Tibial nerve (tissue), 4 donors: ENCODE data around the gene DEFB129. TPM values are rescaled to one million over a fixed set of nuclear protein-coding genes. Genes with fewer than 3 reads are reported as not detected.

Source experiments
- DNase-seq, 2 donors: peaks; one replicate each; pipeline ENCODE4 v3.0.0-alpha.2; 2019; ENCODE audit warnings: low spot score in 2 of 2
- H3K27ac ChIP-seq, 4 donors: fragments of 200-600 bp; sonication (generic) in 3 of 4; one replicate each; pipeline ENCODE4 v1.5.1; 2017 to 2019; ENCODE audit warnings: mild to moderate bottlenecking in 1 of 4
- H3K27me3 ChIP-seq, 2 donors: fragments of 200-600 bp; sonication (generic) in 1 of 2; one replicate each; pipeline versions ENCODE4 v1.5.1 to v1.6.0; 2017 to 2019
- H3K36me3 ChIP-seq, 3 donors: fragments of 200-600 bp; sonication (generic); one replicate each; pipeline ENCODE4 v1.5.1; 2018 to 2019
- H3K4me1 ChIP-seq, 4 donors: fragments of 200-600 bp; sonication (generic) in 3 of 4; one replicate each; pipeline ENCODE4 v1.5.1; 2017 to 2019
- H3K4me3 ChIP-seq, 4 donors: fragments of 200-600 bp; sonication (generic) in 3 of 4; one replicate each; pipeline ENCODE4 v1.5.1; 2017 to 2019; ENCODE audit warnings: mild to moderate bottlenecking in 1 of 4, moderate library complexity in 1 of 4
- H3K9me3 ChIP-seq, 4 donors: fragments of 200-600 bp; sonication (generic) in 3 of 4; one replicate each; pipeline ENCODE4 v1.5.1; 2017 to 2019
- CTCF ChIP-seq, 5 experiments: fragments of 200-600 bp in 3 of 5; fragments of 450-650 bp in 2 of 5; sonication (generic) in 3 of 5; IDR thresholded peaks; one replicate each; pipeline ENCODE4 v1.5.1; 2016 to 2019; ENCODE audit warnings: antibody characterized with exemption in 5 of 5, mild to moderate bottlenecking in 3 of 5, moderate library complexity in 2 of 5
- EP300 ChIP-seq, 2 donors: sonication (generic); formaldehyde crosslinking; IDR thresholded peaks; one replicate each; pipeline ENCODE4 v1.6.1; 2017; ENCODE audit warnings: antibody characterized with exemption in 2 of 2, mild to moderate bottlenecking in 1 of 2
- POLR2A ChIP-seq, 2 donors: fragments of 450-650 bp; IDR thresholded peaks; one replicate each; pipeline ENCODE4 v1.6.1; 2017; ENCODE audit warnings: antibody characterized with exemption in 2 of 2, mild to moderate bottlenecking in 2 of 2, moderate library complexity in 2 of 2
- WGBS, 2 donors: methylation state at CpG; one replicate each; pipeline ENCODE4 v1.1.5; 2018; 5-methylcytosine and 5-hydroxymethylcytosine counted together
- total RNA-seq, 4 donors: library from RNA; depleted of rRNA; stranded (reverse); fragments of >200 nt; gene quantifications; one replicate each; pipeline ENCODE4 v1.1.0, GENCODE V29; 2016

The DEFB129 gene
- total RNA-seq, 4 donors from 2014 or later, result not detected

DNA sequence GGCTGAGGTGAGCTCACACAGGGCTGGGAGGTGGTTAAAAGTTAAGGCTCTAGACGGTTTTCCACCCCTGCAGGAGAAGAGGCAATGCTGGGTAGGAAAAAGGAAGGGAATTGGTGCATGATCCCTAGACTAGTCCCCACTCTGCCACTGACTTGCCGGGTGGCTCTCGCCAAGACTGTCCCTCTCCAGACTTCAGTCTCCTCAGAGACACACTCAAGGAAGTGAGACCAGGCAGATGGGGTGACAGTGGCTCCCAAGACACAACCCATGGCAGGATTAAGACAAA, 50.4 kb downstream of the DEFB129 start:
- no peaks in the 10 kb centered on the region for H3K9me3 ChIP-seq
- DNase-seq, result no peak
- 36 to 50% methylated on average over 3 of the region's 3 CpGs for WGBS, 2 donors
- no peak overlapping the region for H3K4me3 ChIP-seq
- no peaks in the 10 kb centered on the region for H3K4me1 ChIP-seq
- no peaks in the 10 kb centered on the region for H3K27me3 ChIP-seq
- no peak overlapping the region for H3K27ac ChIP-seq
- H3K36me3 ChIP-seq, result peaks cover 0 to 66% (median 0%) of the 10 kb centered on the region in 3 donors
- TF ChIP-seq POLR2A (IDR thresholded peaks at IDR 0.05), result no peak
- TF ChIP-seq EP300 (IDR thresholded peaks at IDR 0.05), result no peak
- TF ChIP-seq CTCF (IDR thresholded peaks at IDR 0.05), result no peak

DNA sequence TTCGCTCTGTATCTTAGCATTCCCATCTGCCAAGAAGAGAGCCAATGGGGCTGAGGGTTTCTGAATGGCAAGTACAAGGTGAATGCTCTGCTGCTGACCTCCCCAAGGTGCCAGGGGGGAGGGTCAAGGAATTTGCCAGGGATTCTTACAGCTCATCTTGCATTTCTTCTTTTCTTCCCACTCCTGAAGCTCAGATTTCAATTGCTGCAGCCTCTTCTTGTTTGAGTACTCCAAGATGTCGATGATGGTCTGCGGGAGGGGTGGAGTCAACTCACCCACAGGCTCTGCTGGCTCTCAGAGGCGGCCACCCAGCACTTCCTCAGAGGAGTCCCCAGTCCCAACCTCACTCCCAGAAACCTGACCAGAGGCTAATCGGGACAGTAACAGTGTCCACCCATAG, 51.1 kb downstream of the DEFB129 start:
- H3K4me3 ChIP-seq, result no peak overlapping the region
- no peaks in the 10 kb centered on the region for H3K4me1 ChIP-seq
- TF ChIP-seq CTCF (IDR thresholded peaks at IDR 0.05) (no peak), EP300 (IDR thresholded peaks at IDR 0.05) (no peak), POLR2A (IDR thresholded peaks at IDR 0.05) (no peak)
- H3K9me3 ChIP-seq, result no peaks in the 10 kb centered on the region
- 72 to 75% methylated on average over 5 of the region's 5 CpGs for WGBS, 2 donors
- peaks cover 0 to 66% (median 0%) of the 10 kb centered on the region in 3 donors for H3K36me3 ChIP-seq
- H3K27me3 ChIP-seq, result no peaks in the 10 kb centered on the region
- DNase-seq, result no peak
- no peak overlapping the region for H3K27ac ChIP-seq

DNA sequence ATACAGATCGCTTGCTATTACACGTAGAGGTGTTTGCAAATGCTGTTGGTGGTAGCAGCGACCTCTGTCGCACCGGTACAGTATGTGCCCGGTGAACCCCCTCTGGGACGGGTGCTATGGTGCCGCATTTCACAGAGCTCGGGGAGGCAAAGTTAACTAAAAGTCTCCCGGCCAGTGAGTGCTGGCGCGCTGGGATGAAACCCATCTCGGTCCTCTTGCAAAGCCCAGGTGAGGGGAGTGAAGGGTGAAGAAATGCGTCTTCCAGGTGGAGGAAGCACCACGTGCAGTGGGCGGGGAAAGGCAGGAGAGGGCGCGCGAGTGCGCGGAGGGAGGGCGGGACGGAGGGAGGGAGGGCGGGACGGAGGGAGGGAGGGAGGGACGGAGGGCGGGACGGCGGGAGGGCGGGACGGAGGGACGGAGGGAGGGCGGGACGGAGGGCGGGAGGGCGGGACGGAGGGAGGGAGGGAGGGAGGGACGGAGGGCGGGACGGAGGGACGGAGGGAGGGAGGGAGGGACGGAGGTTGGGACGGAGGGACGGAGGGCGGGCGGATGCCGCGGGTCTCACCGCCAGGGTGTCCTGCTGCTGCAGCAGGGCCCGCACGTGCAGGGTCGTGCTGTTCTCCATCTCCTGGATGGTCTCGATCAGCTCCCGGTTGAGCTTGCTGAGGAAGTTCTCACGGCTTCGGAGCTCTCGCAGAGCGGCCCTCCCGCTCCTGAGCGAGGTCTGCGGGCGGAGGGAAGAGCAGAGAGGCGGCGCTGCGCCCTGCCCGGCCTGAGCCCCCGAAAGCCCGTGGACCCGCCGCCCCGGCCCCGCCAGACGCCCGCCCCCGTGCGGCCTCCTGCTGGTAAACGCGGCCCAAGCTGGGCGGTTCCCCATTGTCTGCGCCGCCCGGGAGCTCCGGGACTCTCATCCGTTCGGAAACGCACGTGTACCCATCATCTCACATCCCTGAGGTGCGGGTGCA, 51.8 kb downstream of the DEFB129 start:
- Histone ChIP-seq H3K4me3 (peak overlapping the region in 1 of 4 donors; percentile 16), H3K36me3 (peaks cover 0 to 66% (median 0%) of the 10 kb centered on the region in 3 donors), H3K27me3 (no peaks in the 10 kb centered on the region), H3K4me1 (no peaks in the 10 kb centered on the region), H3K27ac (peak overlapping the region in 1 of 4 donors; percentile 12), H3K9me3 (no peaks in the 10 kb centered on the region)
- peak in 1 of 5 experiments; percentile 16 for TF ChIP-seq CTCF (IDR thresholded peaks at IDR 0.05)
- no peak for TF ChIP-seq POLR2A (IDR thresholded peaks at IDR 0.05)
- DNase-seq, result no peak
- WGBS, 2 donors, result 48 to 64% methylated on average over 50 to 60 of the region's 88 CpGs

Other genes starting within 250 kb of the DEFB129 start
- not detected for gene DEFB125, start 139.6 kb upstream of the DEFB129 start, total RNA-seq
- not detected for gene DEFB126, start 84.7 kb upstream of the DEFB129 start, total RNA-seq
- not detected for gene DEFB127, start 69.8 kb upstream of the DEFB129 start, total RNA-seq
- not detected for gene DEFB128, start 37.5 kb upstream of the DEFB129 start, total RNA-seq
- under 1 TPM in 1 of 4 donors, not detected in 3; 0.66 TPM for gene DEFB132, start 30.5 kb downstream of the DEFB129 start, total RNA-seq
- gene C20orf96, start 63.5 kb downstream of the DEFB129 start, total RNA-seq, result 1 to 10 TPM; 3.5 to 8.7 (median 4.5) TPM
- gene ZCCHC3, start 70.3 kb downstream of the DEFB129 start, total RNA-seq, result 10 to 100 TPM; 12.0 to 24.9 (median 20.6) TPM
- 1 to 10 TPM; 4.6 to 9.8 (median 8.6) TPM for gene SOX12, start 98.3 kb downstream of the DEFB129 start, total RNA-seq
- 10 to 100 TPM; 20.6 to 34.1 (median 26.2) TPM for gene NRSN2, start 119.9 kb downstream of the DEFB129 start, total RNA-seq
- 10 to 100 TPM in 1 of 4 donors, 1 to 10 TPM in 3; 4.5 to 10.5 (median 5.9) TPM for gene TRIB3, start 153.5 kb downstream of the DEFB129 start, total RNA-seq
- 100 to 1,000 TPM in 3 of 4 donors, 10 to 100 TPM in 1; 93.5 to 149 (median 118) TPM for gene RBCK1, start 181.0 kb downstream of the DEFB129 start, total RNA-seq
- 10 to 100 TPM; 38.5 to 52.0 (median 44.3) TPM for gene TBC1D20, start 235.3 kb downstream of the DEFB129 start, total RNA-seq